GM12878 (cell line): ENCODE data around the gene N4BP2.
"Not testable (repeated sequence)": the region's sequence is repeated elsewhere in the genome, so short reads cannot be mapped to it uniquely, and the experiment has no call there.

Source experiments
- CREM ChIP-seq: IDR thresholded peaks from 2 replicates; pipeline ENCODE4 v1.6.1; 2014; ENCODE audit warnings: antibody characterized with exemption, low read depth
- EZH2 ChIP-seq: IDR thresholded peaks from 2 replicates; pipeline ENCODE4 v1.6.1; 2012; ENCODE audit warnings: low read depth, mild to moderate bottlenecking, control low read depth, inconsistent platforms, low read length, borderline replicate concordance; ENCODE audit not compliant: control insufficient read depth
- HCFC1 ChIP-seq: fragments of 150-350 bp; IDR thresholded peaks from 2 replicates; pipeline ENCODE4 v1.6.1; 2014; ENCODE audit warnings: low read length
- MXI1 ChIP-seq: fragments of 150-350 bp; IDR thresholded peaks from 2 replicates; pipeline ENCODE4 v1.6.1; 2011; ENCODE audit warnings: low read depth, mild to moderate bottlenecking, inconsistent platforms, low read length, improper control_type of control experiment
- MYB ChIP-seq: fragments of 150-350 bp; IDR thresholded peaks from 2 replicates; pipeline ENCODE4 v1.6.1; 2014; ENCODE audit warnings: mild to moderate bottlenecking, low read depth, low read length, borderline replicate concordance
- MYC ChIP-seq: IDR thresholded peaks from 2 replicates; pipeline ENCODE4 v1.6.1; 2011; ENCODE audit warnings: mild to moderate bottlenecking, low read length, moderate library complexity, inconsistent platforms; ENCODE audit not compliant: insufficient read depth, insufficient replicate concordance, insufficient read length, severe bottlenecking
- NR2C2 ChIP-seq: IDR thresholded peaks from 2 replicates; pipeline ENCODE4 v1.6.1; 2011; ENCODE audit warnings: borderline replicate concordance, low read depth; ENCODE audit not compliant: control insufficient read depth, insufficient read length
- POLR2A ChIP-seq: IDR thresholded peaks from 2 replicates; pipeline ENCODE4 v1.6.1; 2011; ENCODE audit warnings: low read depth, mild to moderate bottlenecking, low read length
- RAD21 ChIP-seq: IDR thresholded peaks from 2 replicates; pipeline ENCODE4 v1.6.1; 2011; ENCODE audit warnings: mild to moderate bottlenecking, low read depth, low read length, moderate library complexity; ENCODE audit not compliant: insufficient read depth
- SMC3 ChIP-seq: IDR thresholded peaks from 2 replicates; pipeline ENCODE4 v1.6.1; 2011; ENCODE audit warnings: low read length, improper control_type of control experiment, borderline replicate concordance
- TF ChIP-seq, protein P1 (sequence below): IDR thresholded peaks from 2 replicates; pipeline ENCODE4 v1.6.1; 2012; ENCODE audit warnings: mild to moderate bottlenecking, low read depth, low read length
- TF ChIP-seq, protein P2 (sequence below), 3 experiments: IDR thresholded peaks in 2 of 3; conservative IDR thresholded peaks in 1 of 3; 2 replicates each; pipeline ENCODE4 v1.5.1; 2011; ENCODE audit warnings: low read depth in 3 of 3, low read length in 3 of 3, mild to moderate bottlenecking in 3 of 3, control low read depth in 2 of 3, moderate library complexity in 2 of 3, inconsistent platforms in 1 of 3, mixed read lengths in 1 of 3; ENCODE audit not compliant: control insufficient read depth in 2 of 3, insufficient read depth in 1 of 3; ENCODE audit errors: extremely low read depth in 1 of 3
- TF ChIP-seq, protein P3 (sequence below): fragments of 450-650 bp; IDR thresholded peaks from 2 replicates; pipeline ENCODE4 v1.6.1; 2017; ENCODE audit warnings: antibody characterized with exemption, mild to moderate bottlenecking, moderate library complexity

DNA sequence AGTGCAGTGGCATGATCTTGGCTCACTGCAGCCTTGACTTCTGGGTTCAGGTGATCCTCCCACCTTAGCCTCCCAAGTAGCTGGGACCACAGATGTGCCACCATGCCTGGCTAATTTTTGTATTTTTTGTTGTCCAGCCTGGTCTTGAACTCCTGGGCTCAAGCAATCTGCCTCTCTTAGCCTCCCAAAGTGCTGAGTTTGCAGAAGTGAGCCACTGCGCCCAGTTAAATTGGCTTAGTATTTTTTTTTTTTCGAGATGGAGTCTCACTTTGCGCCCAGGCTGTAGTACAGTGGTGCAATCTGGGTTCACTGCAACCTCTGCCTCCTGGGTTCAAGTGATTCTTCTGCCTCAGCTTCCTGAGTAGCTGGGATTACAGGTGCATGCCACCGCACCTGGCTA is 50.5 kb downstream of the N4BP2 start:
- not testable (repeated sequence) for TF ChIP-seq EZH2, CREM, SMC3, MYC, POLR2A, MXI1, NR2C2, HCFC1, MYB, RAD21
- TF ChIP-seq, protein P1, sequence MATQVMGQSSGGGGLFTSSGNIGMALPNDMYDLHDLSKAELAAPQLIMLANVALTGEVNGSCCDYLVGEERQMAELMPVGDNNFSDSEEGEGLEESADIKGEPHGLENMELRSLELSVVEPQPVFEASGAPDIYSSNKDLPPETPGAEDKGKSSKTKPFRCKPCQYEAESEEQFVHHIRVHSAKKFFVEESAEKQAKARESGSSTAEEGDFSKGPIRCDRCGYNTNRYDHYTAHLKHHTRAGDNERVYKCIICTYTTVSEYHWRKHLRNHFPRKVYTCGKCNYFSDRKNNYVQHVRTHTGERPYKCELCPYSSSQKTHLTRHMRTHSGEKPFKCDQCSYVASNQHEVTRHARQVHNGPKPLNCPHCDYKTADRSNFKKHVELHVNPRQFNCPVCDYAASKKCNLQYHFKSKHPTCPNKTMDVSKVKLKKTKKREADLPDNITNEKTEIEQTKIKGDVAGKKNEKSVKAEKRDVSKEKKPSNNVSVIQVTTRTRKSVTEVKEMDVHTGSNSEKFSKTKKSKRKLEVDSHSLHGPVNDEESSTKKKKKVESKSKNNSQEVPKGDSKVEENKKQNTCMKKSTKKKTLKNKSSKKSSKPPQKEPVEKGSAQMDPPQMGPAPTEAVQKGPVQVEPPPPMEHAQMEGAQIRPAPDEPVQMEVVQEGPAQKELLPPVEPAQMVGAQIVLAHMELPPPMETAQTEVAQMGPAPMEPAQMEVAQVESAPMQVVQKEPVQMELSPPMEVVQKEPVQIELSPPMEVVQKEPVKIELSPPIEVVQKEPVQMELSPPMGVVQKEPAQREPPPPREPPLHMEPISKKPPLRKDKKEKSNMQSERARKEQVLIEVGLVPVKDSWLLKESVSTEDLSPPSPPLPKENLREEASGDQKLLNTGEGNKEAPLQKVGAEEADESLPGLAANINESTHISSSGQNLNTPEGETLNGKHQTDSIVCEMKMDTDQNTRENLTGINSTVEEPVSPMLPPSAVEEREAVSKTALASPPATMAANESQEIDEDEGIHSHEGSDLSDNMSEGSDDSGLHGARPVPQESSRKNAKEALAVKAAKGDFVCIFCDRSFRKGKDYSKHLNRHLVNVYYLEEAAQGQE: not testable (repeated sequence)
- TF ChIP-seq, protein P2, sequence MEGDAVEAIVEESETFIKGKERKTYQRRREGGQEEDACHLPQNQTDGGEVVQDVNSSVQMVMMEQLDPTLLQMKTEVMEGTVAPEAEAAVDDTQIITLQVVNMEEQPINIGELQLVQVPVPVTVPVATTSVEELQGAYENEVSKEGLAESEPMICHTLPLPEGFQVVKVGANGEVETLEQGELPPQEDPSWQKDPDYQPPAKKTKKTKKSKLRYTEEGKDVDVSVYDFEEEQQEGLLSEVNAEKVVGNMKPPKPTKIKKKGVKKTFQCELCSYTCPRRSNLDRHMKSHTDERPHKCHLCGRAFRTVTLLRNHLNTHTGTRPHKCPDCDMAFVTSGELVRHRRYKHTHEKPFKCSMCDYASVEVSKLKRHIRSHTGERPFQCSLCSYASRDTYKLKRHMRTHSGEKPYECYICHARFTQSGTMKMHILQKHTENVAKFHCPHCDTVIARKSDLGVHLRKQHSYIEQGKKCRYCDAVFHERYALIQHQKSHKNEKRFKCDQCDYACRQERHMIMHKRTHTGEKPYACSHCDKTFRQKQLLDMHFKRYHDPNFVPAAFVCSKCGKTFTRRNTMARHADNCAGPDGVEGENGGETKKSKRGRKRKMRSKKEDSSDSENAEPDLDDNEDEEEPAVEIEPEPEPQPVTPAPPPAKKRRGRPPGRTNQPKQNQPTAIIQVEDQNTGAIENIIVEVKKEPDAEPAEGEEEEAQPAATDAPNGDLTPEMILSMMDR (IDR thresholded peaks at IDR 0.05 in 2 of 3, conservative IDR thresholded peaks at IDR 0.05 in 1 of 3; ENCODE audit: control insufficient read depth in 2 of 3, extremely low read depth in 1 of 3, insufficient read depth in 1 of 3, low read depth in 3 of 3, low read length in 3 of 3): not testable (repeated sequence)
- TF ChIP-seq, protein P3, sequence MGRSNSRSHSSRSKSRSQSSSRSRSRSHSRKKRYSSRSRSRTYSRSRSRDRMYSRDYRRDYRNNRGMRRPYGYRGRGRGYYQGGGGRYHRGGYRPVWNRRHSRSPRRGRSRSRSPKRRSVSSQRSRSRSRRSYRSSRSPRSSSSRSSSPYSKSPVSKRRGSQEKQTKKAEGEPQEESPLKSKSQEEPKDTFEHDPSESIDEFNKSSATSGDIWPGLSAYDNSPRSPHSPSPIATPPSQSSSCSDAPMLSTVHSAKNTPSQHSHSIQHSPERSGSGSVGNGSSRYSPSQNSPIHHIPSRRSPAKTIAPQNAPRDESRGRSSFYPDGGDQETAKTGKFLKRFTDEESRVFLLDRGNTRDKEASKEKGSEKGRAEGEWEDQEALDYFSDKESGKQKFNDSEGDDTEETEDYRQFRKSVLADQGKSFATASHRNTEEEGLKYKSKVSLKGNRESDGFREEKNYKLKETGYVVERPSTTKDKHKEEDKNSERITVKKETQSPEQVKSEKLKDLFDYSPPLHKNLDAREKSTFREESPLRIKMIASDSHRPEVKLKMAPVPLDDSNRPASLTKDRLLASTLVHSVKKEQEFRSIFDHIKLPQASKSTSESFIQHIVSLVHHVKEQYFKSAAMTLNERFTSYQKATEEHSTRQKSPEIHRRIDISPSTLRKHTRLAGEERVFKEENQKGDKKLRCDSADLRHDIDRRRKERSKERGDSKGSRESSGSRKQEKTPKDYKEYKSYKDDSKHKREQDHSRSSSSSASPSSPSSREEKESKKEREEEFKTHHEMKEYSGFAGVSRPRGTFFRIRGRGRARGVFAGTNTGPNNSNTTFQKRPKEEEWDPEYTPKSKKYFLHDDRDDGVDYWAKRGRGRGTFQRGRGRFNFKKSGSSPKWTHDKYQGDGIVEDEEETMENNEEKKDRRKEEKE: not testable (repeated sequence)
